Retinal pigment epithelial cell (primary cell): Measurements from ENCODE around the gene MYO18B.

Experiments used
- DNase-seq: peaks from one replicate; pipeline ENCODE4 v3.0.0-alpha.2; 2010; ENCODE audit warnings: low read depth
- H3K4me3 ChIP-seq: 2 replicates; pipeline ENCODE4 v1.5.1; 2011; ENCODE audit warnings: mild to moderate bottlenecking, low read length, control low read depth, moderate library complexity
- TF ChIP-seq, protein P1 (sequence below): conservative IDR thresholded peaks from 2 replicates; pipeline ENCODE4 v1.5.1; 2011; ENCODE audit warnings: low read depth, low read length, control low read depth, inconsistent platforms

MYO18B gene

GRCh38 chr22:25922141-25922540 lies 180.2 kb downstream of the MYO18B start:
- TF ChIP-seq, protein P1, sequence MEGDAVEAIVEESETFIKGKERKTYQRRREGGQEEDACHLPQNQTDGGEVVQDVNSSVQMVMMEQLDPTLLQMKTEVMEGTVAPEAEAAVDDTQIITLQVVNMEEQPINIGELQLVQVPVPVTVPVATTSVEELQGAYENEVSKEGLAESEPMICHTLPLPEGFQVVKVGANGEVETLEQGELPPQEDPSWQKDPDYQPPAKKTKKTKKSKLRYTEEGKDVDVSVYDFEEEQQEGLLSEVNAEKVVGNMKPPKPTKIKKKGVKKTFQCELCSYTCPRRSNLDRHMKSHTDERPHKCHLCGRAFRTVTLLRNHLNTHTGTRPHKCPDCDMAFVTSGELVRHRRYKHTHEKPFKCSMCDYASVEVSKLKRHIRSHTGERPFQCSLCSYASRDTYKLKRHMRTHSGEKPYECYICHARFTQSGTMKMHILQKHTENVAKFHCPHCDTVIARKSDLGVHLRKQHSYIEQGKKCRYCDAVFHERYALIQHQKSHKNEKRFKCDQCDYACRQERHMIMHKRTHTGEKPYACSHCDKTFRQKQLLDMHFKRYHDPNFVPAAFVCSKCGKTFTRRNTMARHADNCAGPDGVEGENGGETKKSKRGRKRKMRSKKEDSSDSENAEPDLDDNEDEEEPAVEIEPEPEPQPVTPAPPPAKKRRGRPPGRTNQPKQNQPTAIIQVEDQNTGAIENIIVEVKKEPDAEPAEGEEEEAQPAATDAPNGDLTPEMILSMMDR = no peak
- H3K4me3 ChIP-seq = no peak overlapping the region
- no peak for DNase-seq

DNA sequence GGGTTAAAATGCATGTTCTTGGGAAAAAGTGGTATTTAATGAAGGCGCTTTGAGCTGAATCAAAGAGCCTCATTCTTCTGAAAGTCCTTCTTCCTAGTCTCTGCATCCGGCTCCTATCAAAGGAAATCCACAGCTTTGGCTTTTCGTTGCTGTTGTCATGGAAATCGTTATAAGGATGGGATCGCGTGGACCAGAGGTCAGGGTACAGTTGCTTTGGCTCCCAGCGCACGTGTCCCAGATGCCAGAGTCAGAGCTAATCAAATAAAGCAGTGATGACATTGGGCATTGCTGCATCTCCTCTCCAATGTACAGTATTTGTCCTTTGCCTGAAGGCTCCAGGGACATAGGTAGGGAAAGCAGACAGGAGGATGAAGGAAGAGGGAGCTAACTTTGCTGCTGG lies 181.9 kb downstream of the MYO18B start:
- TF ChIP-seq, protein P1 = no peak
- H3K4me3 ChIP-seq = no peak overlapping the region
- no peak for DNase-seq

GRCh38 chr22:25928038-25928437 lies 186.1 kb downstream of the MYO18B start:
- DNase-seq = no peak
- no peak overlapping the region for H3K4me3 ChIP-seq
- TF ChIP-seq, protein P1 = no peak

GRCh38 chr22:25929321-25929878 lies 187.4 kb downstream of the MYO18B start:
- TF ChIP-seq, protein P1 = no peak
- no peak for DNase-seq
- no peak overlapping the region for H3K4me3 ChIP-seq

GRCh38 chr22:25930083-25930482 lies 188.1 kb downstream of the MYO18B start:
- TF ChIP-seq, protein P1 = no peak
- H3K4me3 ChIP-seq = no peak overlapping the region
- DNase-seq = no peak

DNA sequence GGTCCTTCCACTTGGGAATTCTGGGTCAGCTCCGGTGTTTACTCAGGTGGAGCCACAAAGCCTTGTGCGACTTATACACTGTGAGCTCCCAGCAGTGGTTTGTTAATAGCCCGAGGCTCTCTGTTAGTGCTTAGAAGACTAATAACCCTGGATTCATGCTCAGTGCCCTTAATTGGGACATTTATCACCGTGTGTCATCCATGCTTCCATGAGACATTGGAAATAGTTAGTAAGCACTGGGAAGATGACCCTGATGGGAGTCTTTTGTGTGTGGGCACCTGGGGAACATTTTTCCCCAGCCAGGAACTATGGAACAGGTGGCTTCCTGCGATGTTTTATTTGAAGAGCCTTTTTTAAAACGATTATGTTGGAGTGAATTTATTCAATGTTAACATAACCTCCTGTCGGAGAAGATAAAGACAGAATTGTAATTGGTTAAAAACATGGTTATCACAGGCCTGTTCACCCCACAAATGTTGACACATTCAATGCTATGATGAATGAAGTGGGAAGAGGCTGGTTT lies 188.9 kb downstream of the MYO18B start:
- TF ChIP-seq, protein P1 = no peak
- H3K4me3 ChIP-seq = no peak overlapping the region
- no peak for DNase-seq

DNA sequence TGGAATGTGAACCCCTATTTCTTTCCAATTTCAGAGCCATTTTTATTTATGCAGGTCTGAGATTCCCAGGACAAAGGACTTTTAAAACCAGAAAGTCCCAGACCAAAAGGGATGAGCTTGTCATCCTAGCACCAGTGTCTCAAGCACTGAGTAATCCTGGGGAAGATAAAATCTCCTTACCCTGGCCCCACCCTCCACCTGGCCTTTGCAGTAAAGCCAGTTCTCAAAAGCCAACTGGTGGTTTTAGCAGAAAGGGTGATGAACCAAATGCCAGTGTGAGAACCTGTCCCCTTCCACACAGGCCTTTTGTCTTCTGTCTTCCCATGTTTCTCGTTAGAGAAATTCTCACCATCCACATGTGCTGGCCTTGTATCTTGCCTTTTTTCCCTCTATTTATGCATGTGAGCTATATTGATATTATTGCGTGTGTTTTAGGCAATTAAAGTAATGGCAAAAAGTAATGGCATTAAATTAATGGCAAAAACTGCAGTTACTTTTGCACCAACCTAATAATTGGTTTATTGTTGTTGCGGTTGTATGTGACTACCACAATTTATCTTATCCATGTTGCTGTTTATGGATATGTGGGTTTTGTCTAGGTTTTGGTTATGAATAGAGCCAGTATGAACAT lies 191.3 kb downstream of the MYO18B start:
- TF ChIP-seq, protein P1 = no peak
- DNase-seq = no peak
- H3K4me3 ChIP-seq = no peak overlapping the region
